Measurements from ENCODE around the gene APOBEC3B. TPM values are rescaled to one million over a fixed set of nuclear protein-coding genes. Genes with fewer than 3 reads are reported as not detected.
A peak's percentile ranks its signal among the peaks of the same experiment; 100 is the strongest.
"Not testable (repeated sequence)": the region's sequence is repeated elsewhere in the genome, so short reads cannot be mapped to it uniquely, and the experiment has no call there.

APOBEC3B gene
- total and polyA plus RNA-seq, 12 donors, result 0.29 to 6.4 (median 1.2) TPM

GRCh38 chr22:39016592-39016991 is 34.4 kb downstream of the APOBEC3B start:
- intact Hi-C loops (cut with DNase I), result loop anchor here in 1 of 10 donors (10.0 kb wide), 1 partner anchor 98 kb away; no protein-coding TSS in a partner anchor
- Histone ChIP-seq H3K4me3 (no peak overlapping the region), H3K27ac (no peak overlapping the region), H3K9me3 (no peaks in the 10 kb centered on the region), H3K36me3 (peaks cover 0 to 11% (median 0%) of the 10 kb centered on the region in 9 donors), H3K4me1 (peaks cover 0 to 37% (median 28%) of the 10 kb centered on the region in 9 donors), H3K27me3 (no peaks in the 10 kb centered on the region)
- DNase-seq (no peak), ATAC-seq (no peak)
- TF ChIP-seq, protein P1, sequence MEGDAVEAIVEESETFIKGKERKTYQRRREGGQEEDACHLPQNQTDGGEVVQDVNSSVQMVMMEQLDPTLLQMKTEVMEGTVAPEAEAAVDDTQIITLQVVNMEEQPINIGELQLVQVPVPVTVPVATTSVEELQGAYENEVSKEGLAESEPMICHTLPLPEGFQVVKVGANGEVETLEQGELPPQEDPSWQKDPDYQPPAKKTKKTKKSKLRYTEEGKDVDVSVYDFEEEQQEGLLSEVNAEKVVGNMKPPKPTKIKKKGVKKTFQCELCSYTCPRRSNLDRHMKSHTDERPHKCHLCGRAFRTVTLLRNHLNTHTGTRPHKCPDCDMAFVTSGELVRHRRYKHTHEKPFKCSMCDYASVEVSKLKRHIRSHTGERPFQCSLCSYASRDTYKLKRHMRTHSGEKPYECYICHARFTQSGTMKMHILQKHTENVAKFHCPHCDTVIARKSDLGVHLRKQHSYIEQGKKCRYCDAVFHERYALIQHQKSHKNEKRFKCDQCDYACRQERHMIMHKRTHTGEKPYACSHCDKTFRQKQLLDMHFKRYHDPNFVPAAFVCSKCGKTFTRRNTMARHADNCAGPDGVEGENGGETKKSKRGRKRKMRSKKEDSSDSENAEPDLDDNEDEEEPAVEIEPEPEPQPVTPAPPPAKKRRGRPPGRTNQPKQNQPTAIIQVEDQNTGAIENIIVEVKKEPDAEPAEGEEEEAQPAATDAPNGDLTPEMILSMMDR (IDR thresholded peaks at IDR 0.05), result no peak
- 98% methylated on average over 13 of the region's 13 CpGs for WGBS, 2 donors

DNA sequence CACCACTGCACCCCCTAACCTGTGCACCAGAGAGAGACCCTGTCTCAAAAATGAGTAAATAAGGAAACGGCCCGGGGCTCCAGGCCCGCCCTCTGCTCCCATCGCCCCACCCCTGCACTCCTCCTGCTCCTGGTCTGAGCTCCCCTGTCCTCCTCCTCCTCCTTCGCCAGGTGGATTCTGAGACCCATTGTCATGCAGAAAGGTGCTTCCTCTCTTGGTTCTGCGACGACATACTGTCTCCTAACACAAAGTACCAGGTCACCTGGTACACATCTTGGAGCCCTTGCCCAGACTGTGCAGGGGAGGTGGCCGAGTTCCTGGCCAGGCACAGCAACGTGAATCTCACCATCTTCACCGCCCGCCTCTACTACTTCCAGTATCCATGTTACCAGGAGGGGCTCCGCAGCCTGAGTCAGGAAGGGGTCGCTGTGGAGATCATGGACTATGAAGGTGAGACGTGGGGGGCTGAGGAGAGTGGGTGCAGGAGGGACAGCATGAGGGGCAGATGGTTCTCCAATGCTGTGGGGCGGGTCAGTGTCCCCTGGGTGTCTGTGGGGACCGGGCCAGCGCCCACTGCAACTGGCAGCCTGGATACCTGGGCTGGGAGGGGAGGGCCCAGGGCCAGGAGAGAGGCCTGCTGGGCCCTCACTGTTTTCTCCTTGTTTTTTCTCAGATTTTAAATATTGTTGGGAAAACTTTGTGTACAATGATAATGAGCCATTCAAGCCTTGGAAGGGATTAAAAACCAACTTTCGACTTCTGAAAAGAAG is 35.6 kb downstream of the APOBEC3B start:
- intact Hi-C loops (cut with DNase I), result loop anchor here in 2 of 10 donors (2.0 to 10.0 kb wide), 2 partner anchors 55 to 97 kb away; no protein-coding TSS in a partner anchor
- ATAC-seq (no peak), DNase-seq (no peak)
- no peak overlapping the region for H3K27ac ChIP-seq
- TF ChIP-seq, protein P1 (IDR thresholded peaks at IDR 0.05), result no peak
- H3K9me3 ChIP-seq, result no peaks in the 10 kb centered on the region
- H3K36me3 ChIP-seq, result peaks cover 0 to 11% (median 0%) of the 10 kb centered on the region in 9 donors
- no peak overlapping the region for H3K4me3 ChIP-seq
- WGBS, 2 donors, result 84 to 86% methylated on average over 18 of the region's 18 CpGs
- no peaks in the 10 kb centered on the region for H3K27me3 ChIP-seq
- H3K4me1 ChIP-seq, result peaks cover 0 to 43% (median 34%) of the 10 kb centered on the region in 9 donors

GRCh38 chr22:39020021-39020651 is 38.0 kb downstream of the APOBEC3B start:
- 41 to 45% methylated on average over 12 to 15 of the region's 15 CpGs for WGBS, 2 donors
- H3K27ac ChIP-seq, result peak overlapping the region in 9 of 10 donors; percentile 35 to 87 (median 63)
- H3K36me3 ChIP-seq, result peaks cover 0 to 31% (median 0%) of the 10 kb centered on the region in 9 donors
- H3K9me3 ChIP-seq; intact Hi-C loops (cut with DNase I); H3K27me3 ChIP-seq; DNase-seq: not testable (repeated sequence)
- H3K4me1 ChIP-seq, result peaks cover 0 to 27% (median 22%) of the 10 kb centered on the region in 9 donors
- ATAC-seq, result peak in 6 of 8 donors; percentile 2 to 21 (median 8)
- peak overlapping the region in 8 of 10 donors; percentile 42 to 63 (median 57) for H3K4me3 ChIP-seq

DNA sequence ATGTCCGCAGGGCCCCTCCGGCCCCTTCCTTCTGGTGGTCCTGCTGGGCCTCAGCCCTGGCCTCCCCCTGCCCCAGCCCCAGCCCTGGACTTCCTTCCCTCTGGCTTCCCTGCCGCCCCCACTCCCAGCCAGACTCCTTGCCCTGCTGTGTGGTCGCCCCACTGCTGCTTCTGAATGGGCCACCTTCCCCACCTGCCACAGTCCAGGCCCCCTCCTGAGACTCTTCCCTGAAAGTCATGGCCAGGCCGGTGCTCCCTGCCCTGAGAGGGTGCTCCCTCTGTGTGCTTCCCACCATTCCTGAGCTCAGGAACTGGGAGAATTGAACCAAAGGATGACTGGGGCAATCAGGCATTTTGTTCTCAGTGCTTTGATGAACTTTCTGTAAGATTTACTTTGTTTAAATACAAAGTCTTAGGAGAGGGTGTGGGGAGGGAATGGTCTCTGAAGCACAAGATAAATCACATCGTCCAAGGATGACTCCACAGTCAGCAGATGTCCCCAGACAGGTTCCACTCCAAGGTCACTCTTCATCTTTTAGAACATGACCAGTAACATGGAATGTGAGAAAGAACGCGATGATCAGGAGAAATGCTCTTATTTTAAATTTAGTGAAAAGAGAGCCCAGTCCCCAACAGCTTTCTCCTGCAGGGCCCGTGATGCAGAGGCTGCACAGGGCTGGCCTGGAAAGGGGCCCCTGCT is 39.6 kb downstream of the APOBEC3B start:
- Histone ChIP-seq H3K4me1 (peaks cover 0 to 22% (median 15%) of the 10 kb centered on the region in 9 donors), H3K9me3 (no peaks in the 10 kb centered on the region), H3K27ac (peak overlapping the region; percentile 32 to 91 (median 82)), H3K27me3 (no peaks in the 10 kb centered on the region), H3K36me3 (peaks cover 0 to 36% (median 0%) of the 10 kb centered on the region in 9 donors), H3K4me3 (peak overlapping the region in 9 of 10 donors; percentile 32 to 63 (median 57))
- peak in 6 of 8 donors; percentile 7 to 21 (median 12) for ATAC-seq
- intact Hi-C loops (cut with DNase I), result no loop called here
- TF ChIP-seq, protein P1 (IDR thresholded peaks at IDR 0.05), result no peak
- DNase-seq, result no peak
- WGBS, 2 donors, result 53 to 65% methylated on average over 9 of the region's 9 CpGs

All from heart right ventricle (tissue), 16 donors.